GM08714 (cell line): ENCODE results near the gene PRICKLE3.

Experiments
- H3K4me3 ChIP-seq: fragments of 200-500 bp; sonication (Bioruptor generic); 2 replicates; pipeline ENCODE4 v1.5.1; 2014; ENCODE audit warnings: mild to moderate bottlenecking, low read length, inconsistent platforms
- ZNF274 ChIP-seq: IDR thresholded peaks from 2 replicates; pipeline ENCODE4 v1.6.1; 2012; ENCODE audit warnings: mild to moderate bottlenecking, low read depth, low read length

Gene PRICKLE3

DNA sequence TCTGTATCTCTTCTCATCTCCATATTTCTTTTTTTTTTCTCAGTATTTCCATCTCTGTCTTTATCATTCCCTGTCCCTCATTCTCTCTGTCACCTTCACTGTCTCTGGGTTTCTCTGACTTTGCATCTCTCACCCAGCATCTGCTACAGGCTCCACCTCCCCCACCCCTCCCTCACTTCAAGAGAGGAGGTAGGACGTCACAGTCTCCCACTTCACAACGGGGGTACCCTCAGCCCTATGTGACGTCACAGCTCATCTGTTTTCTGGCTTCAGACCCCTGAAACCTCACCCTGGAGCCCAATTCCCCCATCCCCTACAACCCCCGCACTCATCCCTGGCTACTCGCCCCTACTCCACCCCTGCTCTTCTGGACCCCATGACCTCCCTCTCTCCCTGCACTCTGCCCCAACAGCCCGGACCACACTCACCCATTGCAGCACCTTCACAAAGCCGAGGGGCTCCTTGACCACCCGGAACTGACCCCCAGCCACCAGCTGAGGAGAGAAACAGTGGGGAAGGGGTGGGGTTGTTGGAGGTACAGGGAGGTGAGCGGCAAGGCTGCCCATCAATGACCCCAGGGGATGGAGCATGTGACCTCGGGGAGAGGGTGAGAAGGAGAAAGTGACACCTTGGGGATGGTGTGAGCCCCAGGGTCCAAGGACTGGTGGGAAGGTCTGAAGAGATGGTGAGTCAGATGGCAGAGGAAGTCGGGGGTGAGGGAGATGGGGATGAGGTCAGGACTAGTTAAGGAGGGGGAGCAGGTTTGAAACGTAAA, 12.6 kb upstream of the PRICKLE3 start:
- H3K4me3 ChIP-seq = no peak overlapping the region
- TF ChIP-seq ZNF274 = no peak

GRCh38 chrX:49197543-49198087, 11.4 kb upstream of the PRICKLE3 start:
- H3K4me3 ChIP-seq = no peak overlapping the region
- no peak for TF ChIP-seq ZNF274

- no peak overlapping the region for H3K4me3 ChIP-seq
- no peak for TF ChIP-seq ZNF274
Measured at GRCh38 chrX:49193542-49193964, 7.4 kb upstream of the PRICKLE3 start.

- no peak overlapping the region for H3K4me3 ChIP-seq
- no peak for TF ChIP-seq ZNF274
Measured at GRCh38 chrX:49192722-49193328, 6.7 kb upstream of the PRICKLE3 start.

DNA sequence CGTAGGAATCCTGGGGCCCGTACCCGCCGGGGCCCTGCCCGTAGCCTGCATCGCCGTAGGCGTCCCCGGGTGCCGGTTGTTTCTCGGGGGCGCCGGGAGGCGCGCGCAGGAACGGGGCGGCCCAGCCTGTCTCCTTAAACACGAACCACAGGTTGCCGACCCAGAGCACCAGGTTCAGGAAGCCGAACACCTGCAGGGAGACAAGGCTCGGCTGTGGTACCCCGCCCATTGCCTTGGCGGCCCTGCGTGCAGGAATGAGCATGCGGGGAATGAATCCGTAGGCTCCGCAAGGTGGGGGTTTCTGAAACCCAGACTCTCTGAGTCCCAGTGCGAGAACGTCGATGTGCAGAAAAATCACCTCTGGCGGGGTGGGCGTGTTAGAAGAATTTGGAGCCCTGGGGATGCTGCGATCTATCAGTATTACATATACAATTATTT, 5.4 kb upstream of the PRICKLE3 start:
- TF ChIP-seq ZNF274 = no peak
- peak overlapping the region; percentile 61 for H3K4me3 ChIP-seq

DNA sequence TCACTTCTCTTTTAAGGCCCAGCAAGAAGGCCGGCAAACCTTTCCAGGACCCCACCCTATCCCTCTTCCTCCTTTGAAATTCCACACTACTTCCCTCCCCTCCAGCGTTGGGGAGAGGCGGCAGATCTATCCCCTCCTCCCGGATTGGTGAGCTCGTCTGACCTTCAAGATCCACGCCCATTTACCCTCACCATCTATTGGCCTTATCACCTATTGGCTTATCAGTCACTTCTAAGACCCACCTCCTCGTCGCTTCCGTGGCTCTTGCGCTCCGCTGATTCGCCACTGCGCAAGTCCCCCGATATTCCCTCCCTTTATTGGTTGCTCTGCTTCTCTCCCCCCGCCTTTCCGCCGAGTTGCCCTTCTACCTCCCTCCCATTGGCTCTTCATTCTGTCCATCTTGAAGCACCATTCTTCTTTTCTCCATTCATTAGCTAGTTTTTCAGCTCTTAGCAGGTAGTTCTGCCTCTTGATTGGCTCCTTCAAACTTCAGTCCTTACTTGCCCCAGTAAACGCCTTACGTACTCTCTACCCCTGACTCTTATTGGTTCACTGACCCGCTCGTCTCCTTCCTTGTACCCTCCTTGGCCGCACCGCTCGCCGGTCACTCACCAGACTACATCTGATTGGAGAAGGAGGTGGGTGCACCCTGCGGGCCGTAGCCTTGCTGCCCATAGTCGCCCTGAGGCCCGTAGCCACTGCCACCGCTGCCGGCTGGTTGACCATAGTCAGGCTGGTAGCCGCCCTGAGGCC, 4.8 kb upstream of the PRICKLE3 start:
- H3K4me3 ChIP-seq = peak overlapping the region; percentile 61
- TF ChIP-seq ZNF274 = no peak

GRCh38 chrX:49189606-49190005, 3.4 kb upstream of the PRICKLE3 start:
- no peak for TF ChIP-seq ZNF274
- peak overlapping the region; percentile 56; the same call in 1 of the 2 replicates for H3K4me3 ChIP-seq

DNA sequence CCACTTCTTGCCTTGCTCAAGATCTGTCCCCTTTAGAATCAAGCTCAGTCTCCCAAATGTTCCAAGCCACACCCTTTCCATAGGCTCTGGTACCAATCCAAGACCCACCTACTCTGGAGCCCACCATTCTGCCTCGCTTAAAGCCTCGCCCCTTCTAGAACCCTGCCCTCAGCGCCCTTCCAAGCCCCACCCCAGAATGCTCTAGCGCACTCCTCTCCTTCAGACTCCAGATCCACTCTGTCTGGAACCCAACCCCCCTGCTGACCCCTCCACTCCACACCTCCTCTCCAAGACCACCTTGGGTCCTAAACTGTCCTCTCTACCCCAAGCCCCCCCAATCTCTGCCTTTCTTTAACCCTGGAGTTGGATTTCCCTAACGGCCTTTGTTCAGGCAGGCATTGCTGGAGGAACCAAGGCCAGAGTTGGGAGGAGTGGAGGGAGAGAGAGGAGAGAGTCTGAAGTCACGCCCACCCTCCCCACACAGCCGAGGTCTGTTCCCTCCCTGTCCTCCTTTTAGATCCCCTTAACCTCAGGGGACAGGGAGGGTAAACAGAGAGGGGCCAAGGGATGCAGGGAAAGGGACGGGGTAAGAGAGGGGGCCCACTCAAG, 2.4 kb upstream of the PRICKLE3 start:
- TF ChIP-seq ZNF274 = no peak

GRCh38 chrX:49187526-49187925, 1.4 kb upstream of the PRICKLE3 start:
- no peak for TF ChIP-seq ZNF274
- no peak overlapping the region for H3K4me3 ChIP-seq

More for the DNA sequence above, 2.4 kb upstream of the PRICKLE3 start:
- H3K4me3 ChIP-seq = no peak overlapping the region

- no peak overlapping the region for H3K4me3 ChIP-seq
- no peak for TF ChIP-seq ZNF274
Measured at GRCh38 chrX:49187028-49187394, 838 bp upstream of the PRICKLE3 start.

GRCh38 chrX:49184294-49185281, 1.6 kb downstream of the PRICKLE3 start:
- peak overlapping the region; percentile 72; the same call in 1 of the 2 replicates for H3K4me3 ChIP-seq
- TF ChIP-seq ZNF274 = no peak

DNA sequence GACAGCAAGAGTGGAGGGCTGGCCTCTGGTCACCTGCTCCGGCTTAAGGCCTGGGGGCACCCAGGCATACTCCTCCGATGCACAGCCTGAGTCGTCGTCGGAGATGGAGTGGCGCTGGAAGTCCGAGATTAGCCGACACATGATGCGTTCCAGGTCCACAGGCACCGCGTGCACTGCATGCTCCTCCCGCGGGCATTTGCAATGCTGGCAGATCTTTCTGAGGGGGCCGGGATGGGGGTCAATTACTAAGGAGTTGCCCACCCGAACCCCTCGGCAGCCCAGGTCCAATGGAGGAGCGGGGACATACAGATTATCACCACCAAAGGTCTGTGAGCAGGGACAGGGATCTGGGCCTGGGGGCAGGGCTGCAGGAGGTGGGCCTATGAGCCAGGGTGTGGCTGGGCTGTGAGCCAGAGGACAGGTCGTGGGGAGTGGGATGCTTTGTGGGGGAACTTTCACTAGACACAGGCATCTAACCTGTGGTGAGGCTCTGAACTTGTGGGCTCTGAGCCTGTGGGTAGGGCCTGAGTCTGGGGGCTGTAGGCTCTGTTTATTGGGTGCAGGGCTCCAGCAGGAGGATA, 2.4 kb downstream of the PRICKLE3 start:
- no peak for TF ChIP-seq ZNF274
- no peak overlapping the region for H3K4me3 ChIP-seq

DNA sequence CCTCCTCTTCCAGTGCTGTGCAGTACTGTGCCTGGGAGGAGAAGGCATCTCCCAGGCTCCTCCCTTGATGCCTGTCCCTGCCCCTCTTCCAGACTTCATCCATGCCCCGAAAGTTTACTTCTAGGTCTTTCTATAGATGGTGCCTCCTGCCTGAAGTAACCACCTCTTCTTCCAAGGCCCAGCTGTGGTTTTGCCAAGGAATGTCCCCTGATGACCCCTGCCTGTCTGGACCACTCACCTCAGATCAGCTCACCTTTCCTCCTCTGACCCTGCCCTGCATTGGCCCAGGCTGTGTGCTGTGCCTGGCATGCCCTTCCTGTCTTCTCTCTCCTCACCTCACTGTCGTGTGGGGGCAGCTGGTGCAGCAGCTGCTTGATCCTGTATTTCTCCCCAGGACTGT, 6.8 kb downstream of the PRICKLE3 start:
- TF ChIP-seq ZNF274 = no peak
- H3K4me3 ChIP-seq = no peak overlapping the region

DNA sequence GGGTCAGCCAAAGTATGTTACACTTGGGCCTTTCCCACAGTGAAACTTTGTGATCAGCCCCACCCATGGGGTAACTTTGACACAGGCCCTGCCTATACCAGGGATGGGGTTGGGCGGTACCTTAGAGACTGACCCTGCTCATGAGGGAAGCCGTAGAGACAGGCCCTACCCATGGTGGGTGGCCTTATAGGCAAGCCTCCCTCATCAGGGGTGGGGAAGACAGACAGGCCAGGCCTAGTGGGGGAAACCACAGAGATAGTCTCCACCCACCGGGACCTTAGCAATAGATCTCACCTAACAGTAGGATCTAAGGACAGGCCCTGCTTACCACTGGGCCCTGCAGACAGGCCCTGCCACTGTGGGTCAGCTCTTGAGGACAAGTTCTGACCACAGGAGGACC, 7.6 kb downstream of the PRICKLE3 start:
- TF ChIP-seq ZNF274 = no peak
- no peak overlapping the region for H3K4me3 ChIP-seq
